SK-N-SH (cell line): ENCODE measurements around the gene PCSK6. TPM values are rescaled to one million over a fixed set of nuclear protein-coding genes. Genes with fewer than 3 reads are reported as not detected.

Source experiments
- CTCF ChIA-PET: fragments of 300-600, 350-600 bp; formaldehyde crosslinking; extraction: SDS; loops from one replicate; lab custom pipeline; 2021; lab: Yijun Ruan, JAX
- POLR2A ChIA-PET: fragments of 350-600 bp; sonication (Branson Sonifier 250); formaldehyde crosslinking; extraction: SDS; loops from one replicate; lab custom pipeline; 2020; ENCODE audit warnings: antibody characterized with exemption, inconsistent platforms; lab: Yijun Ruan, JAX
- DNase-seq: peaks from one replicate; pipeline ENCODE4 v3.0.0; 2012
- H2AFZ ChIP-seq: fragments of 200-600 bp; sonication (generic); 2 replicates; pipeline ENCODE4 v1.8.1; 2016; ENCODE audit warnings: antibody characterized with exemption, mild to moderate bottlenecking, low read depth
- H3F3A ChIP-seq: fragments of 200-600 bp; sonication (generic); replicated peaks from 2 replicates; pipeline ENCODE3; 2016; ENCODE audit warnings: antibody characterized with exemption, mild to moderate bottlenecking; ENCODE audit not compliant: insufficient read depth
- H3K27ac ChIP-seq, 2 experiments: fragments of 200-500 bp in 1 of 2; fragments of 200-600 bp in 1 of 2; sonication (Bioruptor generic) in 1 of 2; sonication (generic), shearing (Covaris generic) in 1 of 2; 2 replicates each; pipeline versions ENCODE4 v1.5.1 to v1.6.1; 2014 to 2016; ENCODE audit warnings: low read depth in 2 of 2, inconsistent platforms in 1 of 2, low read length in 1 of 2, mild to moderate bottlenecking in 1 of 2, mixed read lengths in 1 of 2
- H3K27me3 ChIP-seq: fragments of 200-600 bp; sonication (generic), shearing (Covaris generic); 2 replicates; pipeline ENCODE4 v1.6.1; 2016; ENCODE audit warnings: mixed run types; ENCODE audit not compliant: insufficient read depth
- H3K36me3 ChIP-seq, 2 experiments: fragments of 200-500 bp in 1 of 2; fragments of 200-600 bp in 1 of 2; sonication (Bioruptor generic) in 1 of 2; sonication (generic) in 1 of 2; replicated peaks in 1 of 2; 2 replicates each; pipeline versions ENCODE3 to v1.5.1; 2014 to 2016; ENCODE audit warnings: low read length in 1 of 2, mild to moderate bottlenecking in 1 of 2; ENCODE audit not compliant: insufficient read depth in 2 of 2, control insufficient read depth in 1 of 2
- H3K4me1 ChIP-seq, 2 experiments: fragments of 200-500 bp in 1 of 2; fragments of 200-600 bp in 1 of 2; sonication (Bioruptor generic) in 1 of 2; sonication (generic), shearing (Covaris generic) in 1 of 2; 2 replicates each; pipeline versions ENCODE4 v1.5.1 to v1.6.1; 2014 to 2016; ENCODE audit warnings: low read depth in 1 of 2, low read length in 1 of 2, mixed run types in 1 of 2; ENCODE audit not compliant: insufficient read depth in 2 of 2, control insufficient read depth in 1 of 2
- H3K4me2 ChIP-seq: fragments of 200-600 bp; sonication (generic), shearing (Covaris generic); 2 replicates; pipeline ENCODE4 v1.6.1; 2017; ENCODE audit warnings: mixed run types
- H3K4me3 ChIP-seq, 2 experiments: fragments of 200-500 bp in 1 of 2; fragments of 200-600 bp in 1 of 2; sonication (Bioruptor generic) in 1 of 2; sonication (generic), shearing (Covaris generic) in 1 of 2; 2 replicates each; pipeline versions ENCODE4 v1.5.1 to v1.8.1; 2014 to 2016; ENCODE audit warnings: low read depth in 2 of 2, inconsistent platforms in 1 of 2, low read length in 1 of 2, mild to moderate bottlenecking in 1 of 2, mixed read lengths in 1 of 2, moderate library complexity in 1 of 2
- H3K79me2 ChIP-seq: fragments of 200-600 bp; sonication (generic); 2 replicates; pipeline ENCODE4 v1.8.1; 2017; ENCODE audit warnings: mild to moderate bottlenecking; ENCODE audit not compliant: insufficient read depth
- H3K9ac ChIP-seq: fragments of 200-600 bp; sonication (generic); 2 replicates; pipeline ENCODE4 v1.6.1; 2017; ENCODE audit warnings: mixed run types
- H3K9me2 ChIP-seq: fragments of 200-600 bp; sonication (generic); 2 replicates; pipeline ENCODE4 v1.6.1; 2017; ENCODE audit warnings: mixed run types
- H3K9me3 ChIP-seq: fragments of 200-600 bp; sonication (generic); 2 replicates; pipeline ENCODE4 v1.6.1; 2017; ENCODE audit warnings: mixed run types, mild to moderate bottlenecking, moderate library complexity
- H4K20me1 ChIP-seq: fragments of 200-600 bp; sonication (generic); 2 replicates; pipeline ENCODE4 v1.6.1; 2017; ENCODE audit warnings: mild to moderate bottlenecking, mixed run types; ENCODE audit not compliant: insufficient read depth
- CTCF ChIP-seq: fragments of 200-600 bp; sonication (generic); IDR thresholded peaks from 2 replicates; pipeline ENCODE4 v1.6.1; 2017; ENCODE audit warnings: antibody characterized with exemption, mild to moderate bottlenecking, moderate library complexity
- ELF1 ChIP-seq: IDR thresholded peaks from 2 replicates; pipeline ENCODE4 v1.4.0; 2012
- EP300 ChIP-seq, 2 experiments: IDR thresholded peaks; 2 replicates each; pipeline versions ENCODE4 v1.4.0 to v1.6.1; 2012; ENCODE audit warnings: borderline replicate concordance in 1 of 2, low read depth in 1 of 2, low read length in 1 of 2
- JUND ChIP-seq: IDR thresholded peaks from 2 replicates; pipeline ENCODE4 v1.4.0; 2012
- MEF2A ChIP-seq: IDR thresholded peaks from 2 replicates; pipeline ENCODE4 v1.4.0; 2012; ENCODE audit warnings: low read depth, borderline replicate concordance
- NFIC ChIP-seq: IDR thresholded peaks from 2 replicates; pipeline ENCODE4 v1.4.0; 2012; ENCODE audit warnings: borderline replicate concordance
- NRF1 ChIP-seq: IDR thresholded peaks from 2 replicates; pipeline ENCODE4 v1.6.1; 2012; ENCODE audit warnings: low read depth, mild to moderate bottlenecking, low read length
- RCOR1 ChIP-seq: fragments of 150-350 bp; IDR thresholded peaks from 2 replicates; pipeline ENCODE4 v1.6.1; 2017; ENCODE audit warnings: antibody characterized with exemption, low read length
- REST ChIP-seq: IDR thresholded peaks from 2 replicates; pipeline ENCODE4 v1.6.1; 2012; ENCODE audit warnings: mild to moderate bottlenecking, low read depth, low read length, moderate library complexity
- RFX5 ChIP-seq: IDR thresholded peaks from 2 replicates; pipeline ENCODE4 v1.6.1; 2012; ENCODE audit warnings: mild to moderate bottlenecking, improper control_type of control experiment, low read length
- SMC3 ChIP-seq: IDR thresholded peaks from 2 replicates; pipeline ENCODE4 v1.6.1; 2012; ENCODE audit warnings: low read depth, low read length, improper control_type of control experiment
- TAF1 ChIP-seq: IDR thresholded peaks from 2 replicates; pipeline ENCODE4 v1.6.1; 2012; ENCODE audit warnings: low read depth, mild to moderate bottlenecking, low read length, moderate library complexity, borderline replicate concordance
- USF1 ChIP-seq: IDR thresholded peaks from 2 replicates; pipeline ENCODE4 v1.4.0; 2012; ENCODE audit warnings: low read depth, borderline replicate concordance
- YY1 ChIP-seq: IDR thresholded peaks from 2 replicates; pipeline ENCODE4 v1.4.0; 2012; ENCODE audit warnings: low read depth, mild to moderate bottlenecking
- WGBS: methylation state at CpG from one replicate; pipeline ENCODE4 v1.1.6; 2017; ENCODE audit warnings: low lambda C conversion rate; 5-methylcytosine and 5-hydroxymethylcytosine counted together
- polyA plus RNA-seq, 3 experiments: library from polyadenylated mRNA; depleted of rRNA; stranded (reverse); fragments of >200 nt; gene quantifications; 2 replicates each; pipeline ENCODE4 v1.2.3, GENCODE V29; 2012
- TF ChIP-seq, protein P1 (sequence below): IDR thresholded peaks from 2 replicates; pipeline ENCODE4; 2012

Gene PCSK6
- polyA plus RNA-seq, 1 of the 3 experiments (the other 2 are of a cell fraction), result 0.03 TPM

DNA sequence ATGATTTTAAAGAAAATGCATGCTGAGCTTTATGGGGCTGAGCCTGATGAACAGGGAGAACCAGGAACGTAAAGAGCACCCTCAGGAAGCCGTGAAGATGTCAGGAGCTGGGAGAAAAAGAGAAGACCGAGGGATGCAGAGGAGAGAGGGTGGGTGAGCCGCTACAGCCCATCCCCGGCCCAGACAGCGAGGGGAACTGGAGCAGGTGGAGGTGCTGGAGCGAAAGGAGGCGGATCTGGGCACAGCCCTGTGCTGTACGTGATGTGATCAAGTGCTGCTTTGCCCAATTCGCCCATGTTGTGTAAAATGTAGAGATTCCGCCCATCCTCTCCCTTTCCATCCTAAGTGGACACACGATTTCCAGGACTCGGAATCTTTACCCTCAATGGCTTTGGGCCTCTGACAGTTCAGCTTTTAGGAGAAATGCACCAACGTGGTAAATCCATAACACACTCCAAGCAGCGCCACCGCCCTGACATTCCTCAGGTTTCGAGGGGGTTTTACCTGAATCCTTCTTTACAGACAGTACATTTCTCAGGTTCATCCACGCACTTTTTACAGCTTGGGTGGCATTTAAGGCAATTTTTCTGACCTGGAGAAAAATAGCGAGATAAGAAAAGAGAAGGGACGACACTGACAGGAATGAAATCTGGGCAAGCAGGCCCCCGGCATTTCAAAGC is 167.4 kb downstream of the PCSK6 start:
- Histone ChIP-seq H3K4me2 (no peak overlapping the region), H4K20me1 (no peaks in the 10 kb centered on the region), H3K9ac (no peak overlapping the region), H3K36me3 (no peaks in the 10 kb centered on the region), H2AFZ (no peak overlapping the region), H3K79me2 (no peaks in the 10 kb centered on the region), H3K27me3 (no peaks in the 10 kb centered on the region; the same call in 1 of the 2 replicates), H3K9me2 (no peaks in the 10 kb centered on the region), H3K9me3 (no peaks in the 10 kb centered on the region), H3K27ac (no peak overlapping the region), H3K4me3 (no peak overlapping the region), H3F3A (no peaks in the 10 kb centered on the region), H3K4me1 (peaks cover 0 to 14% of the 10 kb centered on the region in 2 experiments; a peak in 1 of 4 replicates)
- WGBS, result 52% methylated on average over 20 of the region's 21 CpGs
- ChIA-PET POLR2A (no interaction called here), CTCF (interaction anchor here (1.0 to 1.7 kb wide), 2 partner anchors 22 to 180 kb away, joined by 3 read pairs; no protein-coding TSS in a partner anchor)
- no peak for DNase-seq
- TF ChIP-seq EP300 (IDR thresholded peaks at IDR 0.05; ENCODE audit: borderline replicate concordance in 1 of 2, low read depth in 1 of 2, low read length in 1 of 2) (no peak), ELF1 (no peak), YY1 (no peak), MEF2A (no peak), REST (no peak), SMC3 (no peak), RFX5 (no peak), JUND (no peak), CTCF (no peak), TAF1 (no peak), USF1 (no peak), NFIC (no peak), RCOR1 (no peak), NRF1 (no peak)
- TF ChIP-seq, protein P1, sequence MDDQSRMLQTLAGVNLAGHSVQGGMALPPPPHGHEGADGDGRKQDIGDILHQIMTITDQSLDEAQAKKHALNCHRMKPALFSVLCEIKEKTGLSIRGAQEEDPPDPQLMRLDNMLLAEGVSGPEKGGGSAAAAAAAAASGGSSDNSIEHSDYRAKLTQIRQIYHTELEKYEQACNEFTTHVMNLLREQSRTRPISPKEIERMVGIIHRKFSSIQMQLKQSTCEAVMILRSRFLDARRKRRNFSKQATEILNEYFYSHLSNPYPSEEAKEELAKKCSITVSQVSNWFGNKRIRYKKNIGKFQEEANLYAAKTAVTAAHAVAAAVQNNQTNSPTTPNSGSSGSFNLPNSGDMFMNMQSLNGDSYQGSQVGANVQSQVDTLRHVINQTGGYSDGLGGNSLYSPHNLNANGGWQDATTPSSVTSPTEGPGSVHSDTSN, result no peak
